ENCODE data around the gene VPS33B. TPM values are rescaled to one million over a fixed set of nuclear protein-coding genes. Genes with fewer than 3 reads are reported as not detected.

The VPS33B gene
- total RNA-seq, 2 donors from 2014 or later = 9.4 to 18.3 TPM

DNA sequence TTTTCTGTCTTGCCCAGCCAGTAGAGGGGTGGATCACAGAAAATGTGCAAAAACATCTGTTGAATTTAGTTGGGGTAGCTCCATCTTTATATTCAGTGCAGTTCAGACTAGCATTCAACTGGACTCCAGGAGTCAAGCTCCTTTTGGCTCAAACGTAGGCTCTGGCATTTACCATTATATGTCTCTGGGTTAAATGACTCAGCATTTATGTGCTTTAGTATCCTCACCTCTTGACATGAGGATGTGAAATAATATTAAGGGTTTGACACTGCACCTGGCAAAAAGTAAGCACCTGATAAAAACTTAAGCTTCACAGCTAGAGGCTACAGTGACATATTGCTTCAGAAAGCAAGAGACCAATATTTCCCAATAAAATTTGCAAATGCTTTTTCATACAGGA, 42.8 kb downstream of the VPS33B start:
- TF ChIP-seq CTCF (IDR thresholded peaks at IDR 0.05) (no peak), POLR2AphosphoS5 (IDR thresholded peaks at IDR 0.05) (no peak), POLR2A (IDR thresholded peaks at IDR 0.05) (no peak)
- 57% methylated on average over 1 of the region's 1 CpG for WGBS
- H3K36me3 ChIP-seq = no peaks in the 10 kb centered on the region
- no peak overlapping the region for H3K4me3 ChIP-seq
- H3K9me3 ChIP-seq = no peaks in the 10 kb centered on the region
- no peaks in the 10 kb centered on the region for H3K4me1 ChIP-seq (replicated peaks)
- intact Hi-C loops (cut with DNase I) = no loop called here
- no peak for DNase-seq (ENCODE audit: low spot score)
- no peak overlapping the region for H3K27ac ChIP-seq
- H3K27me3 ChIP-seq (replicated peaks; ENCODE audit: insufficient read depth) = no peaks in the 10 kb centered on the region

DNA sequence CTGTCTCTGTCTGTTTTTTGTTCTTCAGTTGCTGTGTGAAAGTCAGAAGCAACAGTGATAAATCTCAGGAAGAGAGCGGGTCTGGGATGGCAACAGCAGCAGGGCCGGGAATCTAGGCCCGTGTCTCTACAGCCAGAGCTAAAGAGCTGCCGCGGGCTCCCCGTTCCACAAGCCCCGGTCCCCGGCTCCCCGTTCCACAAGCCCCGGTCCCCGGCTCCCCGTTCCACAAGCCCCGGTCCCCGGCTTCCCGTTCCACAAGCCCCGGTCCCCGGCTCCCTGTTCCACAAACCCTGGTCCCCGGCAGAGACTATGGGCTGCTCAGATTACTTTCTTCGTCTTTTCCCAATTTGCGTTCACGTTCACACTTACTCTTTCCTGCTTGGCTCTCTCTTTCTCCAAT, 48.2 kb downstream of the VPS33B start:
- Histone ChIP-seq H3K27ac (no peak overlapping the region), H3K27me3 (replicated peaks; ENCODE audit: insufficient read depth) (no peaks in the 10 kb centered on the region), H3K9me3 (no peaks in the 10 kb centered on the region), H3K36me3 (no peaks in the 10 kb centered on the region), H3K4me1 (replicated peaks) (no peaks in the 10 kb centered on the region), H3K4me3 (no peak overlapping the region)
- WGBS = 90% methylated on average over 21 of the region's 21 CpGs
- intact Hi-C loops (cut with DNase I) = no loop called here
- DNase-seq (ENCODE audit: low spot score) = no peak
- no peak for TF ChIP-seq POLR2AphosphoS5 (IDR thresholded peaks at IDR 0.05)
- no peak for TF ChIP-seq CTCF (IDR thresholded peaks at IDR 0.05)
- no peak for TF ChIP-seq POLR2A (IDR thresholded peaks at IDR 0.05)

- H3K27me3 ChIP-seq (replicated peaks; ENCODE audit: insufficient read depth) = no peaks in the 10 kb centered on the region
- no peaks in the 10 kb centered on the region for H3K36me3 ChIP-seq
- WGBS = 92% methylated on average over 5 of the region's 5 CpGs
- H3K4me3 ChIP-seq = no peak overlapping the region
- DNase-seq (ENCODE audit: low spot score) = no peak
- H3K9me3 ChIP-seq = no peaks in the 10 kb centered on the region
- TF ChIP-seq POLR2A (IDR thresholded peaks at IDR 0.05) = no peak
- TF ChIP-seq CTCF (IDR thresholded peaks at IDR 0.05) = no peak
- TF ChIP-seq POLR2AphosphoS5 (IDR thresholded peaks at IDR 0.05) = no peak
- no peaks in the 10 kb centered on the region for H3K4me1 ChIP-seq (replicated peaks)
- no peak overlapping the region for H3K27ac ChIP-seq
- intact Hi-C loops (cut with DNase I) = no loop called here
Observed at GRCh38 chr15:90972133-90972532, 50.3 kb downstream of the VPS33B start.

DNA sequence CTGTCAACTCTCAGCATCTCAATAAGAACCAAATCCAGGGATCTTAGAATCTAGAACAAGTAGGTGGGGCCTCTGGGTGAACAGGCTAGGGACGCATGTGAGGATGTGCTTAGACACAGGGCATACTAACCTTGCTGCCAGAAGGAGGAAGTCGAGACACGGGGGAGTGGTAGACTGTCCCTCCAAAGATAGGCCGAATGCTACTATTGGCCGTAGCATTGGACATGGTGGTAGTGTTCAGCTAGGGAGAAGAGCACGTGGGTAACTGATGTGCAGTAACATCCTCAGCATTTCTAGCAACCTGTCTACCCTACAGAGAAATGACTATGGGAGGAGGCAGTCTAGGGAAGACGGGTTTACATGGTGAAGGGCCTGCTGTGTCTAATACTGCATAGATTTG, 52.1 kb downstream of the VPS33B start:
- WGBS = 93% methylated on average over 7 of the region's 7 CpGs
- TF ChIP-seq POLR2AphosphoS5 (IDR thresholded peaks at IDR 0.05) = no peak
- Histone ChIP-seq H3K4me3 (no peak overlapping the region), H3K27ac (no peak overlapping the region), H3K9me3 (no peaks in the 10 kb centered on the region), H3K36me3 (no peaks in the 10 kb centered on the region), H3K4me1 (replicated peaks) (no peaks in the 10 kb centered on the region), H3K27me3 (replicated peaks; ENCODE audit: insufficient read depth) (no peaks in the 10 kb centered on the region)
- DNase-seq (ENCODE audit: low spot score) = no peak
- intact Hi-C loops (cut with DNase I) = no loop called here

DNA sequence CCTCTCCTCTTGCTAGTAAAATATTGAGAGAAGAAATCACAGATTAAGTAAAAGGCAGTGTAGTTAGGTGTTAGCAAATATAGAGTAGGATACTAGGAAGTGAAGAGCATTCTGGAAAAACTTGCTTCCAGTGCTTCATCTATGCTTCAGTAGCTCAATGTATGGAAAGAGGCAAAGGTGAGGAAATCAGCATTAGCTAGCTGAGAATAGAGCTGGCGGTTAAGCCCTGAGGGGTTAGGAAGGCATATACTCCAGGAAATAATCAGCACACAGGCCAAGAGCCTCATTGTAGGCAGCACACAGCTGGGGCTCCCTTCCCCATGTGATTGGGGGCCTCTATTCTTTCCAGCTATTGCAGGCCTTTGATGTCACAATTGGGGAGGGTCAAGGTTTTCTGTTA, 54.0 kb downstream of the VPS33B start:
- Histone ChIP-seq H3K9me3 (no peaks in the 10 kb centered on the region), H3K27me3 (replicated peaks; ENCODE audit: insufficient read depth) (no peaks in the 10 kb centered on the region), H3K4me3 (no peak overlapping the region), H3K36me3 (no peaks in the 10 kb centered on the region), H3K27ac (no peak overlapping the region), H3K4me1 (replicated peaks) (no peaks in the 10 kb centered on the region)
- no peak for DNase-seq (ENCODE audit: low spot score)
- WGBS = 87% methylated on average over 1 of the region's 1 CpG
- intact Hi-C loops (cut with DNase I) = no loop called here
- TF ChIP-seq POLR2AphosphoS5 (IDR thresholded peaks at IDR 0.05) = no peak
- no peak for TF ChIP-seq POLR2A (IDR thresholded peaks at IDR 0.05)
- no peak for TF ChIP-seq CTCF (IDR thresholded peaks at IDR 0.05)
